Karpas-422 (cell line): ENCODE data around the gene BPI. TPM values are rescaled to one million over a fixed set of nuclear protein-coding genes. Genes with fewer than 3 reads are reported as not detected.
"Not testable (repeated sequence)": the region's sequence is repeated elsewhere in the genome, so short reads cannot be mapped to it uniquely, and the experiment has no call there.

Experiments
- DNase-seq: peaks from one replicate; pipeline ENCODE4 v3.0.0-alpha.2; 2015
- H2AFZ ChIP-seq: fragments of 200-600 bp; sonication (generic); 2 replicates; pipeline ENCODE4 v1.6.1; 2014; ENCODE audit warnings: antibody characterized with exemption, low read length, mixed read lengths
- H3K27ac ChIP-seq: fragments of 200-600 bp; sonication (generic); 2 replicates; pipeline ENCODE4 v1.5.1; 2014; ENCODE audit warnings: mild to moderate bottlenecking, low read length, moderate library complexity
- H3K27me3 ChIP-seq: fragments of 200-600 bp; sonication (generic); 2 replicates; pipeline ENCODE4 v1.6.1; 2014; ENCODE audit warnings: low read length, mixed read lengths
- H3K36me3 ChIP-seq: fragments of 200-600 bp; sonication (generic); 2 replicates; pipeline ENCODE4 v1.6.1; 2014; ENCODE audit warnings: low read length, mixed read lengths; ENCODE audit not compliant: insufficient read depth
- H3K4me1 ChIP-seq: fragments of 200-600 bp; sonication (generic); 2 replicates; pipeline ENCODE4 v1.6.1; 2014; ENCODE audit warnings: mild to moderate bottlenecking, low read length, mixed read lengths
- H3K4me2 ChIP-seq: fragments of 200-600 bp; sonication (generic); 2 replicates; pipeline ENCODE4 v1.6.1; 2014; ENCODE audit warnings: low read length, low read depth, mild to moderate bottlenecking; ENCODE audit not compliant: poor library complexity, severe bottlenecking
- H3K4me3 ChIP-seq: fragments of 200-600 bp; sonication (generic); 2 replicates; pipeline ENCODE4 v1.5.1; 2014; ENCODE audit warnings: mild to moderate bottlenecking, antibody characterized with exemption, low read length, mixed read lengths
- H3K79me2 ChIP-seq: fragments of 200-600 bp; sonication (generic); 2 replicates; pipeline ENCODE4 v1.6.1; 2014; ENCODE audit warnings: mild to moderate bottlenecking, low read length, mixed read lengths
- H3K9ac ChIP-seq: fragments of 200-600 bp; sonication (generic); 2 replicates; pipeline ENCODE4 v1.6.0; 2014; ENCODE audit warnings: low read length
- H3K9me2 ChIP-seq: fragments of 200-600 bp; sonication (generic), shearing (Covaris generic); replicated peaks from 2 replicates; pipeline ENCODE4 v1.6.0; 2014; ENCODE audit warnings: mild to moderate bottlenecking, low read length, moderate library complexity; ENCODE audit not compliant: insufficient read depth
- H3K9me3 ChIP-seq: fragments of 300-700, 200-600 bp; sonication (generic); 2 replicates; pipeline ENCODE4 v1.6.1; 2014; ENCODE audit warnings: low read length, mixed read lengths
- H4K20me1 ChIP-seq: fragments of 200-600 bp; sonication (generic); 2 replicates; pipeline ENCODE4 v1.6.1; 2014; ENCODE audit warnings: mild to moderate bottlenecking, antibody characterized with exemption, low read length, low read depth; ENCODE audit not compliant: insufficient read depth
- total RNA-seq: library from RNA; depleted of rRNA; stranded (reverse); fragments of >200 nt; shearing (Covaris generic); gene quantifications from 2 replicates; pipeline ENCODE4 v1.2.3, GENCODE V29; 2014; ENCODE audit warnings: low replicate concordance

Gene BPI
- total RNA-seq, 1 experiment from 2014 or later = not detected

DNA sequence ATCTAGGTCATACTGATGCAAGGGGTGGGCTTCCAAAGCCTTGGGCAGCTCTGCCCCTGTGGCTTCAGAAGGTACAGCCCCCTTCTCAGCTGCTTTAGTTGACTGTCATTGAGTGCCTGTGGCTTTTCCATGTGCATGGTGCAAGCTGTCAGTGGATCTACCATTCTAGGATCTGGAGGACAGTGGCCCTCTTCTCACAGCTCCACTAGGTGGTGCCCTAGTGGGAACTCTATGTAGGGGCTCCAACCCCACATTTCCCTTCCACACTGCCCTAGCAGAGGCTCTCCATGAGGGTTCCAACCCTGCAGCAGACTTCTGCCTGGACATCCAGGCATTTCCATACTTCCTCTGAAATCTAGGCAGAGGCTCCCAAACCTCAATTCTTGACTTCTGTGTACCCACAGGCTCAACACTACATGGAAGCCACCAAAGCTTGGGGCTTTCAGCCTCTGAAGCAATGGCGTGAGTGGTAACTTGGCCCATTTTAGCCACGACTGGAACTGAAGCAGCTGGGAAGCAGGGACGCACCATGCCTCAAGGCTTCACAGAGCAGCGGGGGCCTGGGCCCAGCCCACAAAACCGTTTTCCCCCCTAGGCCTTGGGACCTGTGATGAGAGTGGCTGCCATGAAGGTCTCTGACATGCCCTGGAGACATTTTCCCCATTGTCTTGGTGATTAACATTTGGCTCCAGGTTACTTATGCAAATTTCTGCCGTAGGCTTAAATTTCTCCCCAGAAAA lies 22.6 kb upstream of the BPI start:
- not testable (repeated sequence) for H3K4me1 ChIP-seq, H3K9ac ChIP-seq, H2AFZ ChIP-seq, H3K9me3 ChIP-seq, H3K4me2 ChIP-seq, H3K36me3 ChIP-seq, H3K27ac ChIP-seq, H3K79me2 ChIP-seq, H3K9me2 ChIP-seq, H4K20me1 ChIP-seq, H3K4me3 ChIP-seq, H3K27me3 ChIP-seq
- peak; percentile 56 for DNase-seq

GRCh38 chr20:38283236-38283635 lies 20.7 kb upstream of the BPI start:
- Histone ChIP-seq H2AFZ (no peak overlapping the region), H3K9me3 (no peaks in the 10 kb centered on the region), H3K4me1 (no peaks in the 10 kb centered on the region; the same call in 1 of the 2 replicates), H3K4me2 (no peak overlapping the region), H3K27me3 (no peaks in the 10 kb centered on the region), H3K9me2 (no peaks in the 10 kb centered on the region), H3K27ac (no peak overlapping the region), H3K79me2 (no peaks in the 10 kb centered on the region), H3K36me3 (no peaks in the 10 kb centered on the region), H3K9ac (no peak overlapping the region), H3K4me3 (no peak overlapping the region), H4K20me1 (no peaks in the 10 kb centered on the region)
- no peak for DNase-seq

DNA sequence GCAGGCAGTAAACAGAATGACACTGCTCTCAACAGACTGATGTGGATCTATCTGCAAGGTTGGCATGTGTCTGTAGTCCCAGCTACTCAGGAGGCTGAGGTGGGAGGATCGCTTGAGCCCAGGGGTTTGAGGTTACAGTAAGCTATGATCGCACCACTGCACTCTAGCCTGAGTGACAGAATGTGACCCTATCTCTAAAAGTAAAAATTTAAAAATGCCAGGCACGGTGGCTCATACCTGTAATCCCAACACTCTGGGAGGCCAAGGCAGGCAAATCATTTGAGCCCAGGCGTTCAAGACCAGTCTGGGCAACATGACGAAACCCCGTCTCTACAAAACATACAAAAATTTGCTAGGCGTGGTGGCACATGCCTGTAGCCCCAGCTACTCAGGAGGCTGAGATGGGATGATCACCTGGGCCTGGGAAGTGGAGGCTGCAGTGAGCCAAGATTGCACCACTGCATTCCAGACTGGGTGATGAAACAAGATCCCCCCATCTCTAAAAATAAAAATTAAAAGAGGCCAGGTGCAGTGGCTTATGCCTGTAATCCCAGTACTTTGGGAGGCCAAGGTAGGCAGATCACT lies 19.8 kb upstream of the BPI start:
- not testable (repeated sequence) for H3K4me1 ChIP-seq, H3K4me3 ChIP-seq, H3K9ac ChIP-seq, H3K27me3 ChIP-seq, H3K36me3 ChIP-seq, H3K9me2 ChIP-seq, H2AFZ ChIP-seq, H3K79me2 ChIP-seq, H3K9me3 ChIP-seq, H3K27ac ChIP-seq, H3K4me2 ChIP-seq, DNase-seq, H4K20me1 ChIP-seq

DNA sequence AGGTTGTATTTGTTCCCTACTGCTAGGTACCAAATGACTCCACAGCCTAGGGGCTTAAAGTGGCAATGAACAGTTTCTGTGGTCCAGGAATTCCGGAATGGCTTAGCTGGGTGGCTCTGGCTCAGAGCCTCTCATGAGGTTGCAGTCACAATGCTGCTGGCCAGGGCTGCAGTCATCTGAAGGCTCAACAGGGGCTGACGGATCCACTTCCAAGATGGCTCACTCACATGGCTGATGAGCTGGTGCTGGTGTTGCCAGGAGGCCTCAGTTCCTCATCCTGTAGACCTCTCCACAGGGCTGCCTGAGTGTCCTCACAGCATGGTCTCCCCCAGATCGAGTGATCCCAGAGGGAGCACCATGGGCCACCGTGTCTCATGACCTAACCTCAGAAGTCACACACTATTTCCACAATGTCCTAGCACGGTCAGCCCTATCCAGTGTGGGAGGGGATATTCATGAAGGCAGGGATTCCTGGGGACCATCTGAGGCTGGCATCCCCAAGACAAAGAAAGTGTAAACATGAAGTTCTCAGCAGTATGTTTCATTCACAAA lies 19.0 kb upstream of the BPI start:
- no peaks in the 10 kb centered on the region for H3K36me3 ChIP-seq
- H3K9ac ChIP-seq = no peak overlapping the region
- no peak overlapping the region for H3K27ac ChIP-seq
- no peaks in the 10 kb centered on the region for H3K79me2 ChIP-seq
- H3K4me1 ChIP-seq = no peaks in the 10 kb centered on the region; the same call in 1 of the 2 replicates
- no peaks in the 10 kb centered on the region for H3K9me2 ChIP-seq
- H3K9me3 ChIP-seq = no peaks in the 10 kb centered on the region
- no peak overlapping the region for H2AFZ ChIP-seq
- H3K4me2 ChIP-seq = no peak overlapping the region
- H3K27me3 ChIP-seq = no peaks in the 10 kb centered on the region
- no peak for DNase-seq
- no peak overlapping the region for H3K4me3 ChIP-seq
- no peaks in the 10 kb centered on the region for H4K20me1 ChIP-seq

DNA sequence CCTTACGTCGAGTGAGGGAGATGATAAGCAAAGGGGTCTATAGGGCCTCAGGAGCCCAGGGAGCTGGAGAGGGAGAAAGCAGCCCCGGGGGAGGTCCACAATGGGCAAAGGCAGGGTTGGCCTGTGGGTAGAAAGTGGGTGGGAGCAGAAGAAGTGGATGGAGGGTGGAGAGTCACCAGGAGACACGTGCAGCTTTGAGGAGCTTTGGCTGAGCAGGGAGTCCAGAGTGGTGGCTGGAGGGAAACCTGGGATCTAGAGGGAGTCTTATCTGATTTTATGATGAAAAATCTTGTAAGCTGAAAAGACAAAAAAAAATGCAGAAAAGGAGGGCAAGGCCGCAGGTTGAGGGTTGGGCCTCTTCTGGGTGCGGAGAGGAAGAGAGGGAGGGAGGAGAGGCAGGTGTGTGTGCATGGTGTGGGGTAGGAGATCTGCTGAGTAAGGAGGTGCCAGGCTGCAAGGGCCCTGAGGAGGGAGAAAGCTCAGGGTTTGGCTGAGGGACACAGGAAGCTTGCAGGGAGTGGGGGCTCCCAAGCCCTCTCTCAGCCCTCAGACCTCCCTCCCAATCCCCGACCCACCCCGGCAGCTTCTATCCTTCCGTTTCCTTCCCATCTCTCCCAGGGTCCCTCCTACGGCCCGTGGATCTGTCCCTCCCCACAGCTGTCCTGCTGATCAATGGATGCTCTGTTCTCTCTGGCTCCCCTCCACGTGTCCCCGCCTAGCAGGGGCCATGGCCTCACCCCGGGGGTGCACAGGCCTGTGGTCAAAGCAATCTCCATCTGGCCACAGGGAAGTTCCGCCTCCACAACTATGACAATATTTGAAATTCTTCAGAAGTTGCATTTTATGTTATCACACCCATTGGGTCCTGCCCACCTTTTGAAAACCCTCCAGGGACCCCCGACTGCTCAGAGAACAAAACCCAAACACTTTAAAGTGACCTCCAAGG lies 17.1 kb upstream of the BPI start:
- H3K4me3 ChIP-seq = no peak overlapping the region
- DNase-seq = no peak
- no peak overlapping the region for H3K4me2 ChIP-seq
- no peaks in the 10 kb centered on the region for H4K20me1 ChIP-seq
- no peak overlapping the region for H2AFZ ChIP-seq
- no peak overlapping the region for H3K9ac ChIP-seq
- H3K36me3 ChIP-seq = no peaks in the 10 kb centered on the region
- H3K4me1 ChIP-seq = no peaks in the 10 kb centered on the region; the same call in 1 of the 2 replicates
- H3K27me3 ChIP-seq = no peaks in the 10 kb centered on the region
- H3K27ac ChIP-seq = no peak overlapping the region
- no peaks in the 10 kb centered on the region for H3K9me3 ChIP-seq
- no peaks in the 10 kb centered on the region for H3K9me2 ChIP-seq
- no peaks in the 10 kb centered on the region for H3K79me2 ChIP-seq

DNA sequence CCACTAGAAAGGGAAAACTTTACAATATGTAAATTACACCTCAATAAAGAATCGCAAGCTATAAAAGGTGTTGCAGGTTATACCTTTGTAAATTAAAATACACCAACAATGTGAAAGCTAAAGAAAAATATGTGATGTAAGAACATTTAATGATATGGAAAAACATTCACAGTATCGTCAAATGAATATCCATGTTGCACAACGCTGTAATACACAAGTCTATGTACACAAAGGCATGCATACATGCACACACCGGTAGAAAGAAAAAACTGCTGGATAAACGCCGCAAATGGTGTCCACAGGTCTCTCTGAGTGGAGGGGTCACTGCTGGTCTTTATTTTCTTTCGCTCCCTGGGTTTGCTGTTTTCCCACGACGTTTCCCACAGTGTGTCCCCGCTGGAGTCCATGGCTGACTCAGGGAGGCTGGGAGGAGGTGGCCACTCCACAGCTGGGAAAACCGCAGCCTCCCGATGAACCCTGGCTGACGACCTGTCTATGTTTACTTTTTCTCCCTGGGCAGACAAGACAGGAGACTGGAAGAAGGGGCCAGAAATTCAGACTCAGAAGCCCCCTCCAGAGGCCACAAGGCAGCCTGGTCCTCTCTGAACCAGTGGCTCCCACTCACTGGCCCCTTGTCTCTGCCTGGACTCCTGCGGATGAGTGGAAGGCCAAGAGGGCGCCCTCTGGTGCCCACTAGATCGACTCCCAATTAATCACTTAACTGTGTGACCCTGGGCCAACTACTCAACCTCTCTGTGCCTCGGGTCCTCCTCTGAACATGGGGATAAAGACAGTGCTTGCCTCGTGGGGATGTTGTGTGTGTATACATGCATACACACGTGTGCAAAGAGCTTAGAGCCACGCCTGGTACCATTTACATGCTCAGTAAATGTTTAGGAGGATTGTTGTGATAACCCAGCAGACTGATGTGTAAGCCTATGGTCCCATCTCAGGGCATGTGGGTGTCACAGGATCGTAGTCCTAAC lies 12.8 kb upstream of the BPI start:
- Histone ChIP-seq H3K4me2 (no peak overlapping the region), H3K9me2 (no peaks in the 10 kb centered on the region), H2AFZ (no peak overlapping the region), H3K9ac (no peak overlapping the region), H3K27ac (no peak overlapping the region), H4K20me1 (no peaks in the 10 kb centered on the region), H3K9me3 (no peaks in the 10 kb centered on the region), H3K79me2 (no peaks in the 10 kb centered on the region), H3K4me3 (no peak overlapping the region), H3K36me3 (no peaks in the 10 kb centered on the region), H3K27me3 (no peaks in the 10 kb centered on the region), H3K4me1 (no peaks in the 10 kb centered on the region; the same call in 1 of the 2 replicates)
- no peak for DNase-seq

DNA sequence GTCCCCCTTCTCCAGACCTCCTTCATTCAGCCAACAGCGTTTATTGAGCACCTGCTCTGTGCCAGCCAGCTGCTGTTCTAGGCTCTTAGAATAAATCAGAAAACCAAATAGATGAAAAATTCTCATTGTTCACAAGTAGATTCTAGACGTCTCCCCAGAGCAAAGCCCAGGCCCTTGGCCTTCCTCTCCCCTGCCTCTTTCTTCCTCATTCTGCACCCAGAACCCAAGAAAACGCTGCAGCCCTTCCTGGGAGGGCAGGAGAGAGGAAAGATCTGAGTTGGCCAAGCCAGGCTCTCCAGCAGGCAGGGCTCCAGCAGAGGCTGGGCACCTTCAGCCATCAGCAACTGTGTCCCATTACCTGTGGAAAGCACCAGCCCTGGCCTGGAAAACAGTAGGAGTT lies 12.0 kb upstream of the BPI start:
- Histone ChIP-seq H3K4me2 (no peak overlapping the region), H3K27me3 (no peaks in the 10 kb centered on the region), H3K36me3 (no peaks in the 10 kb centered on the region), H3K79me2 (no peaks in the 10 kb centered on the region), H3K9me2 (no peaks in the 10 kb centered on the region), H3K9me3 (no peaks in the 10 kb centered on the region), H4K20me1 (no peaks in the 10 kb centered on the region), H3K27ac (no peak overlapping the region), H3K9ac (no peak overlapping the region), H2AFZ (no peak overlapping the region), H3K4me1 (no peaks in the 10 kb centered on the region; the same call in 1 of the 2 replicates), H3K4me3 (no peak overlapping the region)
- DNase-seq = no peak
